ENCODE measurements around the gene CACNA1S.

Gene CACNA1S

GRCh38 chr1:201059871-201060555 lies 52.2 kb downstream of the CACNA1S start:
- DNase-seq: peak; percentile 54

GRCh38 chr1:201059401-201059800 lies 52.8 kb downstream of the CACNA1S start:
- no peak for DNase-seq

DNA sequence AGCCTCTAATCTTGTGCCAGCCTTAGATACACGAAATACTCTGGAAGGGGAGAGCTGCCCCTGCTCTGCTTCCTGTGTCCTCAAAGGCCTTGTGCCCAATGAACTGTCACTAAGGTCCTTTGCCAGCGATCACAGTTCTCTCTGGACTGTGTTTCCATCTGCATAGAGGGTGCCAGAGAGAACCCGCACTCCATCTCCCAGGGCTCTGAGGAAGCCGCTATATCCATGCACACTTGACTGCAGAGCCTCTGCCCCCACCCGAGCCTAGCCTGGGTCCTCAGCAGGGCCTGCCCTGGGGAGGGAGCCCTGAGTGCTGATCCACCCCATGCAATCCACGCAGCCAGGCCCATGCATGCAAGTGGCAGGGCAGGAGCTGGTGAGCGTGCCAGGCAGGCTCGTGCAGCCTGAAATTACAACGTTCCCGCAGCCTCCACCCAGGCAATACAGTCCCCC lies 58.1 kb downstream of the CACNA1S start:
- no peak for DNase-seq

DNA sequence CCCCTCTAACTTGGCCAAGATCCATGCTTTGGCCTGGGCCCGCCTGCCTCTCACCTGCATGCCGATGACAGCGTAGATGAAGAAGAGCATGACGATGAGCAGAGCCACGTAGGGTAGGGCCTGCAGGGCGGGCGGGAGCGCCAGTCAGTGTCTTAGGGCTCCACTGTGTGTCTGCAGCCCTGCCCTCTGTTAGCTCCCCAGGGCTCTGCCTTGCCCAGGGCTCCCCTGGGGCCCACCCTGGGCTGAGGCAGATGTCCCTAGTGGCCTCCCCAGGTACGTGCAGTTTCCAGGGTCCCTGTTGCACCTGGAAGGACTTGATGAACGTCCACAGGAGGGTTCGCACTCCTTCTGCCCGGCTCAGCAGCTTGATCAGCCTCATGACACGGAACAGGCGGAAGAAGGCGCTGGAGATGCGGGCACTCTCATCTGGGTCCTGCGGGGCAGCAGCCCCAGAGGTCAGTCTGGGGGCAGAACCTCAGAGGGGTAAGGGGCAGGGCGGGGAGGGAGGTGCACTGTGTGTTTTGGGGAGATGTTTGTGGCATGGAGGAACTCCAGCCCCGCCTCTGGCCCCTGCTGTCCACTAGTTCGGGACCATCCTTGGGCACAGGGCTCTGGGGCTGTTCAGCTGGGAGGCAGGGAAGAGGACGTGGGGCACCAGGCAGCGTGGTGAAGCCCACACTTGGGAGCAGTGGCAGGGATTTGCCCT lies 58.9 kb downstream of the CACNA1S start:
- no peak for DNase-seq

GRCh38 chr1:201051399-201051798 lies 60.8 kb downstream of the CACNA1S start:
- no peak for DNase-seq

GRCh38 chr1:201050515-201051277 lies 61.5 kb downstream of the CACNA1S start:
- DNase-seq: no peak

DNA sequence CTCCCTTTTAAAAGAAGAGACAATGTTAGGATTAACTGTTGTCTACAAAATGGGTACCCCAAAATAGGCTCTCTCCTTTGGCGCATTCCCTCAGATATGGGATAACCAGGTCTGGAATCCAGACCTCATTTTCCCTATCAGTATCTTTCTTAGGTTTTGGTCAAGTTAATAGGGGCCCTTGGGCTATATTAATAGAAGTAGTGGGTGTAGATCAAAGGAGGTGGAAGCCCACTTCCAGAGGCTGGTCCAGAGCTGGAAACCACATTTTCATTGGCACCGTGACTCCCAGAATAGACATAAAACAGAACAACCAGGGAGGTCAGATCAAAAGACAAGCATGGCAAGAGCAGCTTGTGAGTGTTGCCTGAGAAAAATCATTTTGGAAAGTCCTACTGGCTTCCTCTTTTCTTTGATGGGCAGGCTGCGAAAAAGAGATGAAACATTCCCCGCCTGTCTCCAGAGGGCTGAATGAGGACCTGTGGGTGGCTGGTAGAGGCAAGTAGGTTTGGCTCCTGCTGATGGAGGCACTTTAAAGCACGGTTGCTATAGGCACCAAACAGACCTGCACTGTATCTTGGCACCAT lies 62.9 kb downstream of the CACNA1S start:
- DNase-seq: no peak

DNA sequence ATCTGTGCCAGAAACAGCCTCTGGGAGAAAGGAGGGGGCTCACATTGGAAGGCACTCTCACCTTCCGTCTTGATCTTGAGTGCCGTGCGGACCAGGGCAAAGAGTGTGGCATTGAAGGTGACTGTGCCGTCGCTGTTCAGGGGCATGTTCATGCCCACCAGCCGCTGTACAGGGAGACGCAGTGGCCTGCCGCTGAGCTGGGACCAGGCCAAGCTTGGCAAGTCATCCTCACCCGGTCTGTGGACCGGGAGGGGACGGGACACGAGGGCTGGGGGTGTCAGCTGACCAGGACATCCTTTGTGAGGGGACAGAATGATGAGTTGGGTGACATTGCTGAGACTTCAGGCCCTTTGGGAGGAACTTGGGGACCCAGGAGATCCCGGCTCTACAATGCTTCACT lies 63.7 kb downstream of the CACNA1S start:
- no peak for DNase-seq

- DNase-seq: no peak
Observed at GRCh38 chr1:201044119-201044518, 68.1 kb downstream of the CACNA1S start.

DNA sequence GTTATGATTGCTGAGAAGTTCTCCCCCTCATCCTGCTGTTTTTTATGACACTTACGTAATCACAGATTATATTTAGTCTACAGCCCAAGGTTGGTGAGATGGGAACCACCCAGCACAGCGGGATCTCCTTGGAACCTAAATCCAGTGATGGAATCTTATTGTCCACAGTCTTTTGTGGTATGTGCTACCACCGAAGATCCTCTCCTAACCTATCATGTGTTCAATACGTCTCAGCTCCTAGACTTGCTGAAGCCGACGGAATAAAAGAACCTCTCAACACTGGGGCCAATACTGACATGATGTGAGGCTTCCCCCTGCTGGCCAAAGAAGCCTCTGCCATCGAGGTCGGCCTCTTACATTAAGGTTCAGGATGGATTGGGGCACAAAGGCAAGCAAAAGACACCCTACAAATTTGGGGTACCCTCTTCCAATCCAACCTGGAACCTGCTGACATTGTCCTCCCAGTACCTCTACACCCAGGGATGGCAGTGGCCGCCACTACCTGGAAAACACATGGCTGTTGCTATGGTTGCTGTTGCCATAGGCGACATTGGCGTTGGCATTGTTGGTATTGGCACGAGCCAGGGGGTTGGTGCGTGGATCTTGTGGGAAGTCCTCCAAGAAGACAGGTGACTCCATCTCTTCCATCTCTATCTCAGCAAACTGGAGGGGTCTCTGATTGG lies 69.3 kb downstream of the CACNA1S start:
- peak; percentile 65 for DNase-seq

- no peak for DNase-seq
Observed at GRCh38 chr1:201041011-201041410, 71.2 kb downstream of the CACNA1S start.

DNA sequence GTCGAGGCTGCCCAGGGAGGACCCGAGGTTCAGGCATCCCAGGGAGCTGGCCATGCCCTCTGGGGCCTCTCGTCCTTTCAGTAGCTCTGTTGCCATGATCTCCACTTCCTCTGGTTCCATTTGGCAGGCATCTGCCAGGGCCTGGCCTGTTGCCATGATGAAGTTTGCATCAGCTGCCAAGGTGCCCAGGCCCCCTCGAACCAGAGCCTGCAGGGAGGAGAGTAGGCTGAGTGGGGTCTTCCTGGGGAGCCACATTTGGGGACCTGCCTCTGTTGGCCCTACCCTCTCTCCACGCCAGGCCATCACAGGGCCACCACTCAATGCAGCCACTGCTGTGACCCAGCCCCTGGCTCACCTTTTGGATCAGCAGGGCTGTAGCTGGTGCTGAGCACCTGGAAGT lies 72.3 kb downstream of the CACNA1S start:
- DNase-seq: no peak

DNA sequence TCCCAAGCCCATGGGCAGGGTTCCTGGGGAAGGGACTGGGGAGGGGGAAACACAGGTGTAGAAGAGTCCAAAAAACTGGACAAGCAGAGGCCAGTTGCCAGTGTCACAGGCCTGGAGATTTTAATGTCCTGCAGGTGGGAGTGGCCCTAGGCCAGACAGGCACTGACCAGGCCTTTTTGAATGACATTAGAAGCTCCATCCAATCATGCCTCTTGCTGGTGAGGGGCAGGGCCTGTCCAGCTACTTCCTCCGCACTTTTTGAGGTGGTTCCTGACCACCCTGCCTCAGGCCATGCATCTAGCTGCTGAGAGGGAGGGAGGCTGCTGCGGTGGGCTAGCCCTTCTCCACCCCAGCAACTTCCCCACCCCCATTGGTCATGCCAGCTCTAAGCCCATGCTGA lies 72.8 kb downstream of the CACNA1S start:
- no peak for DNase-seq

DNA sequence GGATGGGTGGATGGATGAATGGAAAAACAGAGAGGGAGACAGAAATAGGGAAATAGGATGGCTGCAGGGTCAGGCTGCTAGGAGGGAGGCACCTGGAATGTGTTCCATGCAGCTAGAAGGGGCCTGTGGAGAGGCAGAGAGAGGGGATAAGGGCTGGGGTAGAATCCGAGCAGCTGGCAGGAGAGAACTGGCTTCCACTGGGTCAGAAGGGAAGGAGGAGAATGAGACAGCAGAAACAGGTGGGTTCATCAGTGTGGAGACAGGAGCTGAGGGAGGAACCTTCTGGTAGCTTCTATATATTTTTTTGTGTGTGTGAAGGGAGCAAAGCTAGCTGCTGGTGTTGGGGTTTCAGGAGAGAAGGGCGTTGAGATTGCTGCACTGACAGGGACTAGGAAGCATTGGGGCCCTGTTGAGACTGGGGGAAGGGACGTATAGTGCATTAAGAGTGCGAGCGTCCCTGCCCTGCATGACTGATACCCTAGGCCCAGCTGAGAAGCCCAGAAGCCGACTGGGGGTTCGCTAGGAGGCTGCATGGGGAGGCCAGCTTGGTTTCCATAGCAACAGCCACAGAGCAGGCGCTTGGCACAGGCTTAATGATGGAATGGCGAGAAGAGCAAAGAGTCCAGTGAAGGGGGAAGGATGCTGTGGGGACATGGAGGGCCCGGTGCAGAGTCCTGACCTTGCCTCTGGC lies 73.9 kb downstream of the CACNA1S start:
- no peak for DNase-seq

DNA sequence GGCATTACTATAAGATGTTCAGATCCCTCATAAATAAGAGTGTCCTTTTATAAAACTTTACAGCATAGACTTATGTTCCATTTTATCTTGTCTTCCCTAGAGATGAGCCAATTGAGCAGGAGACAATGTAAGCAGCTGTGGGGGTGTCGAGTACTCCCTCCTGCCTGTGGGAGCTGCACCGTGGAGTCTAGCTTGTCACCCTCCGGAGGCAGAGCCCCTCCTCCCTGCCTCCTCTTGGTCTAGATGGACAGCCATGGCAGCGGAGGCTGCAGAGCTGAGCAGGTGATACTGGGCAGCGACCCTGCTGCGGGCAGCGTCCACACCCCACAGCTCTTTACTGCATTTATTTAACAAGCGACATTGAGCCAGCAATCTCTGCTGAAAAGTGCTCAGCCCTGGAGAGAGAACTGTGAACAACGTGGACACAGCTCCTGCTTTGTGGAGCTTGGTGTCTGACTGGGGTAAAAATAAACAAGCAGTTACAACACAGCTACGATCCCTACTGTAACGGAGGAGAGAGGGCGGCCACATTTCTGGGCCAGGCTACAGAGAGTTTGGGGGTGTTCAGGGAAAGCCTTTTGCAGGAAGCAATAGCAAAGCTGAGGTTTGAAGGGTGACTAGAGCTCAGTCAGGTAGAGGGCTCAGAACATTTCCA lies 75.9 kb downstream of the CACNA1S start:
- DNase-seq: no peak

GRCh38 chr1:201034671-201035070 lies 77.6 kb downstream of the CACNA1S start:
- no peak for DNase-seq

GRCh38 chr1:201032408-201032807 lies 79.8 kb downstream of the CACNA1S start:
- no peak for DNase-seq

GRCh38 chr1:201028461-201028889 lies 83.8 kb downstream of the CACNA1S start:
- DNase-seq: no peak

DNA sequence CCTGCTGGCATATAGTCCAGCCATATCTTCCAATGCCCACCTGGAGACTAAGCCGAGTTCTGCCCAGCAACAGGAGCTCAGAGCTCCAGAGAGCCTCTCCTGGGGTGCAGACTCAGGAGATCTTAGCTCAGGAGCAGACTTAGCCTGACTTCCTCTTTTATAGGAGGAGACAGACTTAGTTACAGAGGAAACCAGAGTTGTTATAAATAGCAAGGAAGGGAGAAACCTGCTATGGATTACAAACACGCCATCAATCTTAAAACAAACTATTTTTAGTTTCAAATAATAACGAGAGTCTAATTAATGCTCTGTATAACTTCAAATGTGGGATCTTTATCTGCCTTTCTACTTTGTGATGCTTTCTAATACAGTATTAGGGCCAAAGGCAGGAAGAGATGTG lies 85.4 kb downstream of the CACNA1S start:
- DNase-seq: no peak

DNA sequence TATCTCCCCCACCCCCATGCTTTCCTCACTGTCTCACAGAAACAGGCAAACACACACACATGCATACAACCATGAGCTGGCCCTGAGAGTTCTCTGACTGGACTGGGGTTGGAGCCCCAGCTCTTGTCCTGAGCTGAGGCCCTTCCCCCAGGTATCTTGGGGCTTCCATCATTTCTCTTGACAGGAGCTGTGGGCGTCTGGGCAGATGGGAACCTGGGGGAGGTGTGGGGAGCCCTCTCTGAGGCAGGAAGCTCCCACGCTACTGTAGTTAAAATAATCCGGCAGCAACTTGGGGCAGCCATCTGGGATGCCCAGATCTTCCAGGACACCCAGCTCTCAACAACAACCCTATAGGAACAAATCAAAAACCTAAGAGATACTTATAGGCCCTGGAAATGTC lies 86.0 kb downstream of the CACNA1S start:
- DNase-seq: no peak

GRCh38 chr1:201025571-201026002 lies 86.6 kb downstream of the CACNA1S start:
- DNase-seq: no peak

- no peak for DNase-seq
Observed at GRCh38 chr1:201024625-201024998, 87.6 kb downstream of the CACNA1S start.
